NCI-H2227 treated with DMSO at 0.1 percent for 48 hours (cell line): ENCODE results near the gene ATP6V0D1.
"Not testable (repeated sequence)": the region's sequence is repeated elsewhere in the genome, so short reads cannot be mapped to it uniquely, and the experiment has no call there.

ENCODE experiments used
- DNase-seq: peaks from one replicate; lab custom pipeline; 2025; lab: John Stamatoyannopoulos, UW

The ATP6V0D1 gene

GRCh38 chr16:67429053-67429798 lies 51.7 kb downstream of the ATP6V0D1 start:
- DNase-seq = no peak

GRCh38 chr16:67428146-67428731 lies 52.7 kb downstream of the ATP6V0D1 start:
- DNase-seq = peak; percentile 27

GRCh38 chr16:67426950-67427349 lies 54.0 kb downstream of the ATP6V0D1 start:
- no peak for DNase-seq

- no peak for DNase-seq
Measured at GRCh38 chr16:67426022-67426421, 54.9 kb downstream of the ATP6V0D1 start.

- no peak for DNase-seq
Measured at GRCh38 chr16:67425580-67425979, 55.4 kb downstream of the ATP6V0D1 start.

DNA sequence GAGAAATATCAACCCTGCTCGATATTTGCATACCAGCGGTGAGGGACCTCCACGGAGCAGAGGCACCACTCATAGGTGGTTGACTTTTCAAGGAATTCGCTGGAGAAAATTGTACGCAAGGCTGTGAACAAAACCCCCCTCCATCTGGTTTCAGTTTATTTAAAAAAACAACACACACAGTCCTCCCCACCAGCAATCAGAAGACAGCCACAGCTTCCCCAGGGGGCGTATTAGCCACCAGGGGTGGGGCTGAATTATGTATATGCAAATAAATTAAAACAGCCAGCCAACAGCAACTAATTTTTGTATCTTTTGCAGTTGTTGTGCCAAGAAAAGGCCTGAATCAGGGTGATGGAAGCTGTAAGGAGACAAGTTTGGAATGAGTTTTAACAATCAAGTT lies 55.9 kb downstream of the ATP6V0D1 start:
- no peak for DNase-seq

DNA sequence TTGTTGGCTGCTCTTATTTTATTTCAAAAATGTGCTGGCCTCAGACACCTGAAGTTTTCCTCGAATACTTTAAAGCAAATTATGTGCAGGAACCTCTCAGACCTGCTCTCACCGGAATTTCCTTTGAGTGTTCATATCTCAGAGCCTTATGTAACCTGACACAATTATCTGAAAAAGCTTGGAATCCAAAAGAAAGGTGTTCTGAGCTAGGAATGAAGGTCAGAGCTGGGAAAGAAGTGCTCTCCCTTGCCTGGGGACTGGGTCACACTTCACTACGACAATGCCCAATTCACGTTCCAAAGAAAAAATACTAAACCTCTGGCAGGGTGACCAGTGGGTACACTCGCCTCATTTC lies 56.7 kb downstream of the ATP6V0D1 start:
- DNase-seq = no peak

- no peak for DNase-seq
Measured at GRCh38 chr16:67423611-67424260, 57.2 kb downstream of the ATP6V0D1 start.

DNA sequence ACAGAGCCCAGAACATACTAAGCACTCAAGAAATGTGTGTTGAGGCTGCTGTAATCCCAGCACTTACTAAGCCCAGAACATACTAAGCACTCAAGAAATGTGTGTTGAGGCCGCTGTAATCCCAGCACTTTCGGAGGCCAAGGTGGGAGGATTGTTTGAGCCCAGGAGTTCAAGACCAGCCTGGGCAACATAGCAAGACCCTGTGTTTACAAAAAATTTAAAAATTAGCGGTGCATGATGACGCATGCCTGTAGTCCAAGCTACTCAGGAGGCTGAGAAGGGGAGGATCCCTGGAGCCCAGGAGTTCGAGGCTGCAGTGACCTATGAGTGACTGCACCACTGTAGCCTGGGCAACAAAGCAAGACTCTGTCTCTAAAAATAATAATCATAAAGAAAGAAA lies 57.9 kb downstream of the ATP6V0D1 start:
- no peak for DNase-seq

DNA sequence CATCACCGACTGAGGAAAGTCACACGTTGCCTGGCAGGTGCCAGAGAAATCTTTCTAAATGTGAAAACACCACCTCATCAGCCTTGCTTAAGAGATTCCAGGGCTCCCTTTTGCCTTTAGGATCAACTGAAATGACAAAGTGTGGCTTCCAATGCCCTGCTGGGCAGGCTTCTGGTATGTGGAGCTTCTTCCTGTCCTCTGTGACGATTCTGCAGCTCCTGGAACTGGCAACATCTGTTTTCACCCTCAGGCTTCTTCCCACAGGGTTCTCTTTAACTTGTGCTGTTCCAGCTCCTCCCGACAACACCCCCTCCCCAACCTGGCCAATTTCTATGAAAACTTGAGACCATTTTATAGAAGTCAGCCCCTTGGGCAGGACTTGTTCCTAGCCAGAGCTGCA lies 59.9 kb downstream of the ATP6V0D1 start:
- no peak for DNase-seq

GRCh38 chr16:67419931-67420330 lies 61.0 kb downstream of the ATP6V0D1 start:
- DNase-seq = no peak

DNA sequence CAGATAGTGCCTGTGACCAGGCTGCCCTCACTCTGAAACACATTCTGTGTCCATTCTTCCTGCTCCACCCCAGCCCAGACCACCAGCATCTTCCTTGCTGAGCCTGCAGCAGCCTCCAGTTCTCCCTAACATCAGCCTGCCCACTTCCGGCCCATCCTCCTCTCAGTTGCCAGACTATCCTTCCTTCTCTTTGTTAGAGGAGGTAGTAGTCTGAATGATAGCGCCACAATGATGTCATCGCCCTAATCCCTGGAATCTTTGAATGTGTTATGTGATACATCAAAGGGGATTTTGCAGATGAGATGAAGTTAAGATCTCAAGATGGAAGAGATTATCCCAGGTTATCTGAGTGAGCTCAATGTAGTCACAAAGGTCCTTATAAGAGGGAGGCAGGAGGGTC lies 61.5 kb downstream of the ATP6V0D1 start:
- DNase-seq = no peak

DNA sequence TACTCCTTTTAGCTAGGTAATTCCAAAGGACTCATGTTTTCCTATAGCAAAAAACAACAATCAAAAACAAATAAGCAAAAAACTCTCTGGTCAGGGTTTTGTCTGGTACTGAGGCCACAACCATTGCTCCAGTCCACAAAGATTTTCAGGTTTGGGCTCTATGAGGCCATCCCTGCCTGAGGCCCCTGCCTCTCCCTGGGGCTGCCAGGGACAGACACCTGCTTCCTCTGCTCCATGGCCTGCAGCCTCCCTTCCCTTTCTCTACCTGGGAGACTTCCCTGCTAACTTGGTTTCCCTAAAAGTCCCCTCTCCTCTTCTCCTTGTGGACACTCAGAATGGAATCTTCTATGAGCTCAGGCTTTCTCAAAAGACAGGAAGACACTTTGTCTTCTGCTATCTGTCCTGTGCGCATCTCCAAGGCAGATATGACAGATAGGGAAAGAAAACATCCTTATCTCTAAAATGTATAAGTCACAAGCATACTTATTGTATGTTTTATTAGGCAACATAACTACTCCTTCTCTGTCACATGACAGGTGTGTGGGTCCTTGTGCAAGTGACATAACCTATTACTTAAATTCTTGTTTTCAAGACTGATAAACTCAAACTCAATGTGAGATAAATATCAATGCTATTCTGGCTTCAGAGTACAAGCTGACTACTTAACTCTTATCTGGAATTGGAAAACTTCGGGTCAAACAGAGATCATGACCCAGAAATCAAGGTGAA lies 63.5 kb downstream of the ATP6V0D1 start:
- DNase-seq = no peak

DNA sequence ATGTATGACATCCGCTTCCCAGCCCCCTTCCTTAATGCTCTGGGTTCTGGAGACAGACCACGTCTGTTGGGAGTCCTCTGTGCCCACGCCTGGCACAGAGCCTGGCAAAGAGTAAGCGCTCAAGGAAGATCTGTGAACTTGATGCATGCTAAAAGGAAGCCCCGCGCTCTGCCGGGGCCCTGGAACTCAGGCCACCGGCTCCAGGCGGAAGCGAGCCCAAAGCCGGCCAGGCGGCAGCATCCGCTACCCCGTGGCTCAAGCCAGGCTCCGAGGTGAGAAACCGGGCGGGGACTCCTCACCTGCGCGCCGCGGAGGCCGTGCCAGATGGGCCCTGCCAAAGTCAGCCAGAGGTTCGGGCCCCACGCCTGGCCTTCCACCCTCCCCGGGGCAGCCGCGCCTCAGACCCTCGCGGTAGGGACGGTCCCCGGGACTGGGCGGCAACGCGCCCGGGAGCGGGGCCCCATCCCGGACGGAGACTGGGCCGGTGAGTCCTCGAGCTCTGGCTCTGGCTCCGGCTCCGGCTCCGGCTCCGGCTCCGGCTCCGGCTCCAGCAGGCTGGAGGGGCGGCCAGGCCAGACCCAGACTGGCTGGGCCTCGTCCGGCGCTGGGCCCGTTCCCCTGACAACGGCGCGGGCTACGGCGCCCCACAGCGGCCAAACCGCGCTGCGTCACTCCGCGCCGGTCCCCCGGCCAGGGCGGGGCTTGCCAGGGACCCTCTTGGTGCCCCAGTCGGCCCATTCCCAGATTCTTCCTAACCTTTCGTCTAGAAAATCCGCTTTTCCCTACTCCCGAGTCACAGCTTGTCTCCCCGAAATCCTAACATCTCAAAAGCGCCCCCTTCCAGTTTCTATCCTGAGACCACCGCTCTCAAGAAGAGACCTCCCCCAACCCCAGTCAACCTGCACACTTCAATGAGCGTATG lies 64.8 kb downstream of the ATP6V0D1 start, which contains the start of gene ZDHHC1:
Gene ZDHHC1, minus strand, starts transcription at position 606 of the 922 bp plus-strand sequence. CDS start 8,702 bp downstream, outside the sequence.
- DNase-seq = peak; percentile 55

DNA sequence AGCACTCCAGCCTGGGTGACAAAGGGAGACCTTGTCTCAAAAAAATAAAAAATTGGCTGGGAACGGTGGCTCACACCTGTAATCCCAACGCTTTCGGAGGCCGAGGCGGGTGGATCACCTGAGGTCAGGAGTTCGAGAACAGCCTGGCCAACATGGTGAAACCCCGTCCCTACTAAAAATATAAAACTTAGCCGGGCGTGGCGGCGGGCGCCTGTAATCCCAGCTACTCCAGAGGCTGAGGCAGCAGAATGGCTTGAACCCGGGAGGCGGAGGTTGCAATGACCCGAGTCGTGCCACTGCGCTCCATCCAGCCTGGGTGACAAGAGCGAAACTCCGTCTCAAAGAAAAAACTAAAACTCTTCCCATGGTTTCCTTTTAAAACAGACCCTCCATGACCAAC lies 65.5 kb downstream of the ATP6V0D1 start:
- not testable (repeated sequence) for DNase-seq

- no peak for DNase-seq
Measured at GRCh38 chr16:67413978-67414911, 66.7 kb downstream of the ATP6V0D1 start.

- no peak for DNase-seq
Measured at GRCh38 chr16:67412294-67412693, 68.7 kb downstream of the ATP6V0D1 start.

DNA sequence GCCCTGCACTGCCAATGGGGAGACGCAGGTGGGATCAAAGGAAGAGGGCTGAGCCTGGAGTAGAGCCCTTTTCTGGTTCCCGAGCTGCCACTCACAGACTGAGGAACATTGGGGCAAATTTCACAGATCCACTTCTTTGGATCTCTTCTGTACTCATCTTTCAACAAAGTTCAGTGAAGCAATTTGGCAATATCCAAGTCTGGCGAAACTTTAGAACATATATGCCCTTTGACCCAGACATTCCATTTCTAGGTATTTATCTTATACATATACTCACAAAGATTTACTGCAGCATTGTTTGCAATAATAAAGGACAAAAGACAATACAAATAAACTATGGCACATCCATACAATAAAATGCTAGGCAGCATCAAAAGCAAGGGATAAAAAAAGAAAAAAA lies 69.6 kb downstream of the ATP6V0D1 start:
- DNase-seq = no peak

GRCh38 chr16:67409631-67410030 lies 71.3 kb downstream of the ATP6V0D1 start:
- no peak for DNase-seq

- DNase-seq = no peak
Measured at GRCh38 chr16:67407788-67408452, 73.0 kb downstream of the ATP6V0D1 start.
